H9 (cell line): Measurements from ENCODE around the gene PRPF18. TPM values are rescaled to one million over a fixed set of nuclear protein-coding genes. Genes with fewer than 3 reads are reported as not detected.

Experiments used
- DNase-seq: peaks from one replicate; pipeline ENCODE4 v3.0.0-alpha.2; 2017
- H2AFZ ChIP-seq: one replicate; pipeline ENCODE4 v1.6.1; 2013; ENCODE audit warnings: mild to moderate bottlenecking, low read length, control low read depth, moderate library complexity
- H2AK5ac ChIP-seq: 2 replicates; pipeline ENCODE4 v1.6.1; 2013; ENCODE audit warnings: low read length, control low read depth, mixed read lengths; ENCODE audit not compliant: insufficient read length
- H2BK120ac ChIP-seq: one replicate; pipeline ENCODE4 v1.6.1; 2013; ENCODE audit warnings: low read depth, mild to moderate bottlenecking, low read length, control low read depth, inconsistent platforms; ENCODE audit not compliant: poor library complexity, severe bottlenecking
- H2BK12ac ChIP-seq: 2 replicates; pipeline ENCODE4 v1.6.1; 2013; ENCODE audit warnings: low read length, control low read depth, mixed read lengths, low read depth; ENCODE audit not compliant: insufficient read length
- H2BK15ac ChIP-seq: 2 replicates; pipeline ENCODE4 v1.6.1; 2013; ENCODE audit warnings: low read depth, low read length, control low read depth
- H2BK20ac ChIP-seq: one replicate; pipeline ENCODE4 v1.6.1; 2013; ENCODE audit warnings: low read depth, mild to moderate bottlenecking, low read length, control low read depth, inconsistent platforms; ENCODE audit not compliant: poor library complexity, severe bottlenecking
- H2BK5ac ChIP-seq: 2 replicates; pipeline ENCODE4 v1.6.1; 2013; ENCODE audit warnings: low read length, control low read depth, mixed read lengths; ENCODE audit not compliant: insufficient read length
- H3K14ac ChIP-seq: 2 replicates; pipeline ENCODE4 v1.6.1; 2013; ENCODE audit warnings: low read length, control low read depth; ENCODE audit not compliant: insufficient read depth
- H3K18ac ChIP-seq: 2 replicates; pipeline ENCODE4 v1.6.1; 2013; ENCODE audit warnings: low read depth, mild to moderate bottlenecking, mixed read lengths, low read length, control low read depth; ENCODE audit not compliant: insufficient read length
- H3K23ac ChIP-seq: 2 replicates; pipeline ENCODE4 v1.6.1; 2013; ENCODE audit warnings: low read length, control low read depth, mixed read lengths, low read depth; ENCODE audit not compliant: insufficient read length
- H3K23me2 ChIP-seq: 2 replicates; pipeline ENCODE4 v1.6.1; 2013; ENCODE audit warnings: low read depth, mild to moderate bottlenecking, mixed read lengths, low read length, control low read depth; ENCODE audit not compliant: insufficient read length, poor library complexity, severe bottlenecking
- H3K27ac ChIP-seq: 2 replicates; pipeline ENCODE4 v1.5.1; 2013; ENCODE audit warnings: low read length, control low read depth, mixed read lengths, low read depth; ENCODE audit not compliant: insufficient read length
- H3K27me3 ChIP-seq: 2 replicates; pipeline ENCODE4 v1.6.1; 2013; ENCODE audit warnings: low read length, control low read depth, inconsistent platforms; ENCODE audit not compliant: insufficient read depth
- H3K4ac ChIP-seq: 2 replicates; pipeline ENCODE4 v1.6.1; 2013; ENCODE audit warnings: low read depth, mild to moderate bottlenecking, control low read depth, inconsistent platforms, low read length, moderate library complexity
- H3K4me1 ChIP-seq: 2 replicates; pipeline ENCODE4 v1.6.1; 2013; ENCODE audit warnings: low read length, control low read depth, inconsistent platforms; ENCODE audit not compliant: insufficient read depth
- H3K4me2 ChIP-seq: 2 replicates; pipeline ENCODE4 v1.6.1; 2013; ENCODE audit warnings: low read length, control low read depth, mixed read lengths; ENCODE audit not compliant: insufficient read length, insufficient read depth
- H3K56ac ChIP-seq: 2 replicates; pipeline ENCODE4 v1.6.1; 2013; ENCODE audit warnings: low read depth, mild to moderate bottlenecking, mixed read lengths, low read length, control low read depth; ENCODE audit not compliant: insufficient read length
- H3K79me1 ChIP-seq: 2 replicates; pipeline ENCODE4 v1.6.1; 2013; ENCODE audit warnings: low read depth, mild to moderate bottlenecking, moderate library complexity, low read length, control low read depth, inconsistent platforms; ENCODE audit not compliant: insufficient read depth, poor library complexity, severe bottlenecking
- H3K79me2 ChIP-seq: 2 replicates; pipeline ENCODE4 v1.6.1; 2013; ENCODE audit warnings: low read length, control low read depth, inconsistent platforms; ENCODE audit not compliant: insufficient read depth
- H3K9ac ChIP-seq: 2 replicates; pipeline ENCODE4 v1.6.1; 2013; ENCODE audit warnings: low read length, control low read depth, mixed read lengths; ENCODE audit not compliant: insufficient read length; ENCODE audit errors: extremely low read depth
- H3K9me3 ChIP-seq: one replicate; pipeline ENCODE4 v1.6.1; 2013; ENCODE audit warnings: low read depth, low read length, inconsistent platforms; ENCODE audit not compliant: control insufficient read depth
- H3T11ph ChIP-seq: one replicate; pipeline ENCODE4 v1.6.1; 2013; ENCODE audit warnings: mild to moderate bottlenecking, low read length, control low read depth, inconsistent platforms
- H4K20me1 ChIP-seq: one replicate; pipeline ENCODE4 v1.6.1; 2013; ENCODE audit not compliant: control insufficient read depth, insufficient read length, insufficient read depth
- H4K5ac ChIP-seq: 2 replicates; pipeline ENCODE4 v1.6.1; 2013; ENCODE audit warnings: low read depth, mild to moderate bottlenecking, mixed read lengths, low read length, control low read depth; ENCODE audit not compliant: insufficient read length
- H4K8ac ChIP-seq: replicated peaks from 2 replicates; pipeline ENCODE4 v1.6.1; 2013; ENCODE audit warnings: low read length, control low read depth, mixed read lengths, low read depth; ENCODE audit not compliant: insufficient read length
- H4K91ac ChIP-seq: 2 replicates; pipeline ENCODE4 v1.6.1; 2013; ENCODE audit warnings: low read depth, mild to moderate bottlenecking, moderate library complexity, mixed read lengths, low read length, control low read depth; ENCODE audit not compliant: insufficient read length
- H3K27ac Mint-ChIP-seq, 3 experiments: 2 replicates in 2 of 3; 3 replicates in 1 of 3; pipeline ENCODE4 v1.8.0; 2020 to 2021; ENCODE audit warnings: mixed read lengths in 3 of 3, mild to moderate bottlenecking in 1 of 3, moderate library complexity in 1 of 3
- H3K27me3 Mint-ChIP-seq: 2 replicates; pipeline ENCODE4 v1.8.0; 2021; ENCODE audit warnings: low read depth, mild to moderate bottlenecking, moderate library complexity, mixed read lengths
- H3K36me3 Mint-ChIP-seq, 3 experiments: 2 replicates in 2 of 3; 3 replicates in 1 of 3; pipeline ENCODE4 v1.8.0; 2020 to 2021; ENCODE audit warnings: low read depth in 3 of 3, mixed read lengths in 3 of 3; ENCODE audit not compliant: insufficient read depth in 1 of 3
- H3K4me1 Mint-ChIP-seq, 2 experiments: 2 replicates each; pipeline ENCODE4 v1.8.0; 2020; ENCODE audit warnings: mixed read lengths in 2 of 2
- H3K4me3 Mint-ChIP-seq, 2 experiments: 2 replicates in 1 of 2; 3 replicates in 1 of 2; pipeline ENCODE4 v1.8.0; 2020 to 2021; ENCODE audit warnings: mild to moderate bottlenecking in 2 of 2, mixed read lengths in 2 of 2, moderate library complexity in 1 of 2
- H3K9me3 Mint-ChIP-seq, 2 experiments: 2 replicates in 1 of 2; 3 replicates in 1 of 2; pipeline ENCODE4 v1.8.0; 2020; ENCODE audit warnings: mild to moderate bottlenecking in 2 of 2, mixed read lengths in 2 of 2, moderate library complexity in 1 of 2
- CTCF ChIP-seq: fragments of 200-600 bp; sonication (generic); conservative IDR thresholded peaks from 3 replicates; pipeline ENCODE4 v1.8.0; 2021; ENCODE audit warnings: antibody characterized with exemption, mild to moderate bottlenecking
- whole genome bisulfite sequencing: extraction: QIAGEN DNeasy Blood & Tissue Kit; methylation state at CpG from one replicate; pipeline ENCODE4 v1.1.7; 2013; ENCODE audit warnings: missing lambda C conversion rate, low lambda C conversion rate, mixed read lengths; ENCODE audit not compliant: insufficient read length; ENCODE audit errors: extremely low coverage; 5-methylcytosine and 5-hydroxymethylcytosine counted together
- total RNA-seq: library from RNA; stranded (reverse); gene quantifications from 2 replicates; pipeline ENCODE4 v1.2.1, GENCODE V29; 2021

PRPF18 gene
- total RNA-seq, 1 experiment from 2014 or later, result 17.1 TPM

GRCh38 chr10:13592306-13592705 is 5.5 kb downstream of the PRPF18 start:
- WGBS, result no CpG with 5 or more reads among the region's 2 CpGs
- Histone ChIP-seq H3K9me3 (no peaks in the 10 kb centered on the region), H3K9ac (no peak overlapping the region), H4K91ac (no peak overlapping the region), H2BK120ac (no peak overlapping the region), H4K20me1 (no peaks in the 10 kb centered on the region), H2AK5ac (no peak overlapping the region), H3K4me2 (no peak overlapping the region), H3K14ac (no peak overlapping the region), H3K27ac (no peak overlapping the region), H2BK12ac (no peak overlapping the region), H3K4ac (no peak overlapping the region), H4K8ac (no peak overlapping the region), H4K5ac (no peak overlapping the region), H2BK5ac (no peak overlapping the region), H3K27me3 (no peaks in the 10 kb centered on the region), H3K23me2 (peaks cover 2% of the 10 kb centered on the region), H3K4me1 (no peaks in the 10 kb centered on the region), H2AFZ (no peak overlapping the region), H2BK20ac (no peak overlapping the region), H3K23ac (no peak overlapping the region), H3K79me1 (peaks cover 5% of the 10 kb centered on the region), H3K79me2 (peaks cover 2% of the 10 kb centered on the region; the same call in 1 of the 2 replicates), H3K18ac (no peak overlapping the region), H3T11ph (no peak overlapping the region), H3K56ac (no peak overlapping the region), H2BK15ac (no peak overlapping the region)
- Mint-ChIP-seq H3K9me3 (no peaks in the 10 kb centered on the region), H3K36me3 (no peaks in the 10 kb centered on the region; a peak in 2 of 7 replicates), H3K27me3 (no peaks in the 10 kb centered on the region), H3K4me1 (peaks cover 4 to 7% of the 10 kb centered on the region in 2 experiments), H3K27ac (no peak overlapping the region), H3K4me3 (no peak overlapping the region)
- no peak for TF ChIP-seq CTCF
- DNase-seq, result no peak
